Ishikawa (cell line): ENCODE measurements around the gene VCX3B.

ENCODE experiments used
- CEBPB ChIP-seq: IDR thresholded peaks from 2 replicates; pipeline ENCODE4 v1.6.1; 2012
- CREB1 ChIP-seq: IDR thresholded peaks from 2 replicates; pipeline ENCODE4 v1.6.1; 2012; ENCODE audit warnings: low read depth
- EGR1 ChIP-seq: IDR thresholded peaks from 2 replicates; pipeline ENCODE4 v1.6.1; 2012
- EP300 ChIP-seq: IDR thresholded peaks from 2 replicates; pipeline ENCODE4 v1.6.1; 2012; ENCODE audit warnings: borderline replicate concordance
- FOXM1 ChIP-seq: IDR thresholded peaks from 2 replicates; pipeline ENCODE4 v1.6.1; 2012; ENCODE audit warnings: low read depth, borderline replicate concordance
- MAX ChIP-seq: IDR thresholded peaks from 2 replicates; pipeline ENCODE4 v1.6.1; 2012
- RAD21 ChIP-seq: IDR thresholded peaks from 2 replicates; pipeline ENCODE4 v1.6.1; 2012; ENCODE audit warnings: low read depth
- REST ChIP-seq: IDR thresholded peaks from 2 replicates; pipeline ENCODE4 v1.6.1; 2012; ENCODE audit warnings: low read depth, mild to moderate bottlenecking
- TAF1 ChIP-seq: IDR thresholded peaks from 2 replicates; pipeline ENCODE4 v1.6.1; 2012; ENCODE audit warnings: low read depth, mild to moderate bottlenecking
- TCF12 ChIP-seq: IDR thresholded peaks from 2 replicates; pipeline ENCODE4 v1.6.1; 2012; ENCODE audit warnings: low read depth
- TEAD4 ChIP-seq: IDR thresholded peaks from 2 replicates; pipeline ENCODE4 v1.6.1; 2012
- USF1 ChIP-seq: IDR thresholded peaks from 2 replicates; pipeline ENCODE4 v1.6.1; 2012
- YY1 ChIP-seq: IDR thresholded peaks from 2 replicates; pipeline ENCODE4 v1.6.1; 2012; ENCODE audit warnings: low read depth
- ZBTB7A ChIP-seq: IDR thresholded peaks from 2 replicates; pipeline ENCODE4 v1.6.1; 2012; ENCODE audit warnings: low read depth

Gene VCX3B

GRCh38 chrX:8462488-8462887 is 2.1 kb upstream of the VCX3B start:
- TF ChIP-seq CEBPB (no peak), YY1 (no peak), ZBTB7A (no peak), EGR1 (no peak), RAD21 (no peak), EP300 (no peak), TEAD4 (no peak), TCF12 (no peak)

GRCh38 chrX:8484360-8484949 is 19.8 kb downstream of the VCX3B start:
- no peak for TF ChIP-seq YY1
- TF ChIP-seq EGR1, result no peak
- no peak for TF ChIP-seq EP300

GRCh38 chrX:8500203-8500602 is 35.6 kb downstream of the VCX3B start:
- TF ChIP-seq TAF1 (no peak), ZBTB7A (no peak), TCF12 (no peak), EP300 (no peak)

GRCh38 chrX:8504451-8504850 is 39.8 kb downstream of the VCX3B start:
- TF ChIP-seq EP300 (no peak), REST (no peak), YY1 (no peak), RAD21 (no peak), TCF12 (no peak), TEAD4 (no peak), EGR1 (no peak), TAF1 (no peak), CREB1 (no peak), ZBTB7A (no peak), MAX (no peak), FOXM1 (no peak), USF1 (no peak)
